ENCODE measurements around the gene SLC22A31.

DNA sequence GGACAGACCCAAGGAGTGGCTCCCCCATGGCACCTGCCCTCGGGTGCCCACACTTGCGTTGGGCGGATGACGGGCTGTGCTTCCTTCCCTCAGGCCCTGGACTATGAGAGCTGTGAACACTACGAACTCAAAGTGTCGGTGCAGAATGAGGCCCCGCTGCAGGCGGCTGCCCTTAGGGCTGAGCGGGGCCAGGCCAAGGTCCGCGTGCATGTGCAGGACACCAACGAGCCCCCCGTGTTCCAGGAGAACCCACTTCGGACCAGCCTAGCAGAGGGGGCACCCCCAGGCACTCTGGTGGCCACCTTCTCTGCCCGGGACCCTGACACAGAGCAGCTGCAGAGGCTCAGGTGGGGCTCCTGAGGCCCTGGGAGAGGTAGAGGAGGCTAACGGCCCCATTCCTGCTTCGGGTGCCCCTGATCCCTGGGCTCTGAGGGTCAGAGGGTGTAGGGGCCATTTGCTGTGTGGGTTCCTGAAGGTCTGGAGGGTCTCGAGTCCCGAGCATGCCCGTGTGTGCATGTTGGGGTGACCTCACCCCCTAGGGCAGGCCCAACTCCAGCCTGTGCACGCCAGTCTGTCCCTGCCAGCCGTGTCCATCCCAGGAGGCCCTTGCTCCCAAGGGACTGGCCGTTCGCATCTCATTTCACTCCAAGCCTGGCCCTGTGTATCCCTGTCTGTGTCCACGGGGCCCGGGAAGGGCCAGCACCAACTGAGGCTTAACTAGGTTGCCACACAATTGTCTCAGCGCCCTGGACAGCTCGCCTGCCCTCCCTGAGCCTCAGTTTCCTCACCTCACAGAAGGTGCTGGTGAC, 10.0 kb downstream of the SLC22A31 start:
- TF ChIP-seq, protein P1, sequence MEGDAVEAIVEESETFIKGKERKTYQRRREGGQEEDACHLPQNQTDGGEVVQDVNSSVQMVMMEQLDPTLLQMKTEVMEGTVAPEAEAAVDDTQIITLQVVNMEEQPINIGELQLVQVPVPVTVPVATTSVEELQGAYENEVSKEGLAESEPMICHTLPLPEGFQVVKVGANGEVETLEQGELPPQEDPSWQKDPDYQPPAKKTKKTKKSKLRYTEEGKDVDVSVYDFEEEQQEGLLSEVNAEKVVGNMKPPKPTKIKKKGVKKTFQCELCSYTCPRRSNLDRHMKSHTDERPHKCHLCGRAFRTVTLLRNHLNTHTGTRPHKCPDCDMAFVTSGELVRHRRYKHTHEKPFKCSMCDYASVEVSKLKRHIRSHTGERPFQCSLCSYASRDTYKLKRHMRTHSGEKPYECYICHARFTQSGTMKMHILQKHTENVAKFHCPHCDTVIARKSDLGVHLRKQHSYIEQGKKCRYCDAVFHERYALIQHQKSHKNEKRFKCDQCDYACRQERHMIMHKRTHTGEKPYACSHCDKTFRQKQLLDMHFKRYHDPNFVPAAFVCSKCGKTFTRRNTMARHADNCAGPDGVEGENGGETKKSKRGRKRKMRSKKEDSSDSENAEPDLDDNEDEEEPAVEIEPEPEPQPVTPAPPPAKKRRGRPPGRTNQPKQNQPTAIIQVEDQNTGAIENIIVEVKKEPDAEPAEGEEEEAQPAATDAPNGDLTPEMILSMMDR (IDR thresholded peaks at IDR 0.05), result no peak
- no peak for TF ChIP-seq POLR2A (IDR thresholded peaks at IDR 0.05; ENCODE audit: low read depth)
- TF ChIP-seq POLR2AphosphoS5 (IDR thresholded peaks at IDR 0.05), result no peak
- TF ChIP-seq EP300 (IDR thresholded peaks at IDR 0.05), result no peak

Data from esophagus muscularis mucosa (tissue), 4 donors.